HepG2 (cell line): ENCODE results near the gene POLH. TPM values are rescaled to one million over a fixed set of nuclear protein-coding genes. Genes with fewer than 3 reads are reported as not detected.

Experiments used
- CREM ChIP-seq, 2 experiments: sonication (generic) in 1 of 2; formaldehyde crosslinking in 1 of 2; IDR thresholded peaks; 2 replicates each; pipeline versions ENCODE4 v1.4.0 to v1.6.1; 2016 to 2020; ENCODE audit warnings: antibody characterized with exemption in 1 of 2, mild to moderate bottlenecking in 1 of 2, missing genetic modification reagents in 1 of 2
- HOXA5 ChIP-seq: sonication (generic); formaldehyde crosslinking; IDR thresholded peaks from 2 replicates; pipeline ENCODE4 v1.4.0; 2020; ENCODE audit warnings: missing genetic modification reagents
- HOXA7 ChIP-seq: sonication (generic); formaldehyde crosslinking; IDR thresholded peaks from 2 replicates; pipeline ENCODE4 v1.8.1; 2022; ENCODE audit warnings: mild to moderate bottlenecking, missing genetic modification reagents, moderate library complexity
- HOXA9 ChIP-seq: sonication (generic); formaldehyde crosslinking; IDR thresholded peaks from 2 replicates; pipeline ENCODE4 v1.8.1; 2022; ENCODE audit warnings: missing genetic modification reagents, mild to moderate bottlenecking, moderate library complexity, borderline replicate concordance
- IKZF4 ChIP-seq: sonication (generic); formaldehyde crosslinking; IDR thresholded peaks from 2 replicates; pipeline ENCODE4 v1.5.1; 2020; ENCODE audit warnings: borderline replicate concordance, mild to moderate bottlenecking, low read depth, missing genetic modification reagents; ENCODE audit errors: not compliant biosample characterization
- SMAD3 ChIP-seq: sonication (generic); formaldehyde crosslinking; IDR thresholded peaks from 2 replicates; pipeline ENCODE4 v1.4.0; 2020; ENCODE audit warnings: missing genetic modification reagents
- TBX2 ChIP-seq: sonication (generic); formaldehyde crosslinking; IDR thresholded peaks from 2 replicates; pipeline ENCODE4 v1.5.0; 2020; ENCODE audit warnings: missing genetic modification reagents, mild to moderate bottlenecking, borderline replicate concordance
- ZFP41 ChIP-seq: sonication (generic); formaldehyde crosslinking; IDR thresholded peaks from 2 replicates; pipeline ENCODE4 v1.4.0; 2020; ENCODE audit warnings: mild to moderate bottlenecking, missing genetic modification reagents, borderline replicate concordance
- ZNF598 ChIP-seq: sonication (generic); formaldehyde crosslinking; IDR thresholded peaks from 2 replicates; pipeline ENCODE4 v1.5.1; 2020; ENCODE audit warnings: mild to moderate bottlenecking, missing genetic modification reagents, borderline replicate concordance
- ZNF615 ChIP-seq: sonication (generic); formaldehyde crosslinking; IDR thresholded peaks from 2 replicates; pipeline ENCODE4 v1.5.0; 2020; ENCODE audit warnings: mild to moderate bottlenecking, missing genetic modification reagents, borderline replicate concordance
- polyA plus RNA-seq, 8 experiments: library from polyadenylated mRNA; depleted of rRNA in 3 of 8; stranded (reverse) in 7 of 8; unstranded in 1 of 8; fragments of >200 nt; fragmentation: Illumina TruSeq in 4 of 8; extraction: Trizol in 4 of 8; gene quantifications; 2 replicates each; pipeline versions ENCODE4 v1.2.1 to v1.2.3, GENCODE V29; 2011 to 2016; ENCODE audit warnings: low read depth in 4 of 8, missing spikeins in 1 of 8, mixed read lengths in 1 of 8; ENCODE audit not compliant: insufficient read depth in 1 of 8
- total RNA-seq, 5 experiments: library from RNA; depleted of rRNA; stranded (reverse); fragments of >200 nt; fragmentation: Illumina TruSeq; extraction: Trizol; gene quantifications; 2 replicates each; pipeline ENCODE4 v1.2.3, GENCODE V29; 2016; ENCODE audit warnings: low read depth in 1 of 5
- TF ChIP-seq, protein P1 (sequence below): sonication (generic); formaldehyde crosslinking; IDR thresholded peaks from 2 replicates; pipeline ENCODE4 v1.5.0; 2020; ENCODE audit warnings: mild to moderate bottlenecking, missing genetic modification reagents, borderline replicate concordance
- TF ChIP-seq, protein P2 (sequence below): sonication (generic); formaldehyde crosslinking; IDR thresholded peaks from 2 replicates; pipeline ENCODE4 v1.4.0; 2020; ENCODE audit warnings: low read depth, missing genetic modification reagents
- TF ChIP-seq, protein P3 (sequence below): sonication (generic); formaldehyde crosslinking; IDR thresholded peaks from 2 replicates; pipeline ENCODE4 v1.9.0; 2021; ENCODE audit warnings: missing genetic modification reagents, borderline replicate concordance

The POLH gene
- total and polyA plus RNA-seq, 2 of the 13 experiments (the other 11 are each of a cell fraction or from before 2014, with no cell fraction given): 11.6 to 25.0 TPM

GRCh38 chr6:43575105-43575771 lies 747 bp upstream of the POLH start (continued):
- TF ChIP-seq, protein P1, sequence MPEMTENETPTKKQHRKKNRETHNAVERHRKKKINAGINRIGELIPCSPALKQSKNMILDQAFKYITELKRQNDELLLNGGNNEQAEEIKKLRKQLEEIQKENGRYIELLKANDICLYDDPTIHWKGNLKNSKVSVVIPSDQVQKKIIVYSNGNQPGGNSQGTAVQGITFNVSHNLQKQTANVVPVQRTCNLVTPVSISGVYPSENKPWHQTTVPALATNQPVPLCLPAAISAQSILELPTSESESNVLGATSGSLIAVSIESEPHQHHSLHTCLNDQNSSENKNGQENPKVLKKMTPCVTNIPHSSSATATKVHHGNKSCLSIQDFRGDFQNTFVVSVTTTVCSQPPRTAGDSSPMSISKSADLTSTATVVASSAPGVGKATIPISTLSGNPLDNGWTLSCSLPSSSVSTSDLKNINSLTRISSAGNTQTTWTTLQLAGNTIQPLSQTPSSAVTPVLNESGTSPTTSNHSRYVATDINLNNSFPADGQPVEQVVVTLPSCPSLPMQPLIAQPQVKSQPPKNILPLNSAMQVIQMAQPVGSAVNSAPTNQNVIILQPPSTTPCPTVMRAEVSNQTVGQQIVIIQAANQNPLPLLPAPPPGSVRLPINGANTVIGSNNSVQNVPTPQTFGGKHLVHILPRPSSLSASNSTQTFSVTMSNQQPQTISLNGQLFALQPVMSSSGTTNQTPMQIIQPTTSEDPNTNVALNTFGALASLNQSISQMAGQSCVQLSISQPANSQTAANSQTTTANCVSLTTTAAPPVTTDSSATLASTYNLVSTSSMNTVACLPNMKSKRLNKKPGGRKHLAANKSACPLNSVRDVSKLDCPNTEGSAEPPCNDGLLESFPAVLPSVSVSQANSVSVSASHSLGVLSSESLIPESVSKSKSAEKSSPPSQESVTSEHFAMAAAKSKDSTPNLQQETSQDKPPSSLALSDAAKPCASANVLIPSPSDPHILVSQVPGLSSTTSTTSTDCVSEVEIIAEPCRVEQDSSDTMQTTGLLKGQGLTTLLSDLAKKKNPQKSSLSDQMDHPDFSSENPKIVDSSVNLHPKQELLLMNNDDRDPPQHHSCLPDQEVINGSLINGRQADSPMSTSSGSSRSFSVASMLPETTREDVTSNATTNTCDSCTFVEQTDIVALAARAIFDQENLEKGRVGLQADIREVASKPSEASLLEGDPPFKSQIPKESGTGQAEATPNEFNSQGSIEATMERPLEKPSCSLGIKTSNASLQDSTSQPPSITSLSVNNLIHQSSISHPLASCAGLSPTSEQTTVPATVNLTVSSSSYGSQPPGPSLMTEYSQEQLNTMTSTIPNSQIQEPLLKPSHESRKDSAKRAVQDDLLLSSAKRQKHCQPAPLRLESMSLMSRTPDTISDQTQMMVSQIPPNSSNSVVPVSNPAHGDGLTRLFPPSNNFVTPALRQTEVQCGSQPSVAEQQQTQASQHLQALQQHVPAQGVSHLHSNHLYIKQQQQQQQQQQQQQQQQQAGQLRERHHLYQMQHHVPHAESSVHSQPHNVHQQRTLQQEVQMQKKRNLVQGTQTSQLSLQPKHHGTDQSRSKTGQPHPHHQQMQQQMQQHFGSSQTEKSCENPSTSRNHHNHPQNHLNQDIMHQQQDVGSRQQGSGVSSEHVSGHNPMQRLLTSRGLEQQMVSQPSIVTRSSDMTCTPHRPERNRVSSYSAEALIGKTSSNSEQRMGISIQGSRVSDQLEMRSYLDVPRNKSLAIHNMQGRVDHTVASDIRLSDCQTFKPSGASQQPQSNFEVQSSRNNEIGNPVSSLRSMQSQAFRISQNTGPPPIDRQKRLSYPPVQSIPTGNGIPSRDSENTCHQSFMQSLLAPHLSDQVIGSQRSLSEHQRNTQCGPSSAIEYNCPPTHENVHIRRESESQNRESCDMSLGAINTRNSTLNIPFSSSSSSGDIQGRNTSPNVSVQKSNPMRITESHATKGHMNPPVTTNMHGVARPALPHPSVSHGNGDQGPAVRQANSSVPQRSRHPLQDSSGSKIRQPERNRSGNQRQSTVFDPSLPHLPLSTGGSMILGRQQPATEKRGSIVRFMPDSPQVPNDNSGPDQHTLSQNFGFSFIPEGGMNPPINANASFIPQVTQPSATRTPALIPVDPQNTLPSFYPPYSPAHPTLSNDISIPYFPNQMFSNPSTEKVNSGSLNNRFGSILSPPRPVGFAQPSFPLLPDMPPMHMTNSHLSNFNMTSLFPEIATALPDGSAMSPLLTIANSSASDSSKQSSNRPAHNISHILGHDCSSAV (CRISPR knock-in tag): peak; percentile 89
- TF ChIP-seq ZNF598 (CRISPR knock-in tag) (no peak), HOXA9 (no peak), HOXA5 (CRISPR knock-in tag) (0 out of 2 replicates have a peak, but pooled peaks have one; percentile 21), ZNF615 (no peak), CREM (IDR thresholded peaks at IDR 0.05) (no peak), CREM (CRISPR knock-in tag; IDR thresholded peaks at IDR 0.05) (no peak), ZFP41 (CRISPR knock-in tag) (no peak), TBX2 (CRISPR knock-in tag) (no peak), IKZF4 (CRISPR knock-in tag) (no peak), SMAD3 (CRISPR knock-in tag) (0 out of 2 replicates have a peak, but pooled peaks have one; percentile 18), HOXA7 (CRISPR knock-in tag) (no peak)
- TF ChIP-seq, protein P2, sequence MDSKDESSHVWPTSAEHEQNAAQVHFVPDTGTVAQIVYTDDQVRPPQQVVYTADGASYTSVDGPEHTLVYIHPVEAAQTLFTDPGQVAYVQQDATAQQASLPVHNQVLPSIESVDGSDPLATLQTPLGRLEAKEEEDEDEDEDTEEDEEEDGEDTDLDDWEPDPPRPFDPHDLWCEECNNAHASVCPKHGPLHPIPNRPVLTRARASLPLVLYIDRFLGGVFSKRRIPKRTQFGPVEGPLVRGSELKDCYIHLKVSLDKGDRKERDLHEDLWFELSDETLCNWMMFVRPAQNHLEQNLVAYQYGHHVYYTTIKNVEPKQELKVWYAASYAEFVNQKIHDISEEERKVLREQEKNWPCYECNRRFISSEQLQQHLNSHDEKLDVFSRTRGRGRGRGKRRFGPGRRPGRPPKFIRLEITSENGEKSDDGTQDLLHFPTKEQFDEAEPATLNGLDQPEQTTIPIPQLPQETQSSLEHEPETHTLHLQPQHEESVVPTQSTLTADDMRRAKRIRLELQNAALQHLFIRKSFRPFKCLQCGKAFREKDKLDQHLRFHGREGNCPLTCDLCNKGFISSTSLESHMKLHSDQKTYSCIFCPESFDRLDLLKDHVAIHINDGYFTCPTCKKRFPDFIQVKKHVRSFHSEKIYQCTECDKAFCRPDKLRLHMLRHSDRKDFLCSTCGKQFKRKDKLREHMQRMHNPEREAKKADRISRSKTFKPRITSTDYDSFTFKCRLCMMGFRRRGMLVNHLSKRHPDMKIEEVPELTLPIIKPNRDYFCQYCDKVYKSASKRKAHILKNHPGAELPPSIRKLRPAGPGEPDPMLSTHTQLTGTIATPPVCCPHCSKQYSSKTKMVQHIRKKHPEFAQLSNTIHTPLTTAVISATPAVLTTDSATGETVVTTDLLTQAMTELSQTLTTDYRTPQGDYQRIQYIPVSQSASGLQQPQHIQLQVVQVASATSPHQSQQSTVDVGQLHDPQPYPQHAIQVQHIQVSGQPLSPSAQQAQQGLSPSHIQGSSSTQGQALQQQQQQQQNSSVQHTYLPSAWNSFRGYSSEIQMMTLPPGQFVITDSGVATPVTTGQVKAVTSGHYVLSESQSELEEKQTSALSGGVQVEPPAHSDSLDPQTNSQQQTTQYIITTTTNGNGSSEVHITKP (CRISPR knock-in tag): no peak
- TF ChIP-seq, protein P3, sequence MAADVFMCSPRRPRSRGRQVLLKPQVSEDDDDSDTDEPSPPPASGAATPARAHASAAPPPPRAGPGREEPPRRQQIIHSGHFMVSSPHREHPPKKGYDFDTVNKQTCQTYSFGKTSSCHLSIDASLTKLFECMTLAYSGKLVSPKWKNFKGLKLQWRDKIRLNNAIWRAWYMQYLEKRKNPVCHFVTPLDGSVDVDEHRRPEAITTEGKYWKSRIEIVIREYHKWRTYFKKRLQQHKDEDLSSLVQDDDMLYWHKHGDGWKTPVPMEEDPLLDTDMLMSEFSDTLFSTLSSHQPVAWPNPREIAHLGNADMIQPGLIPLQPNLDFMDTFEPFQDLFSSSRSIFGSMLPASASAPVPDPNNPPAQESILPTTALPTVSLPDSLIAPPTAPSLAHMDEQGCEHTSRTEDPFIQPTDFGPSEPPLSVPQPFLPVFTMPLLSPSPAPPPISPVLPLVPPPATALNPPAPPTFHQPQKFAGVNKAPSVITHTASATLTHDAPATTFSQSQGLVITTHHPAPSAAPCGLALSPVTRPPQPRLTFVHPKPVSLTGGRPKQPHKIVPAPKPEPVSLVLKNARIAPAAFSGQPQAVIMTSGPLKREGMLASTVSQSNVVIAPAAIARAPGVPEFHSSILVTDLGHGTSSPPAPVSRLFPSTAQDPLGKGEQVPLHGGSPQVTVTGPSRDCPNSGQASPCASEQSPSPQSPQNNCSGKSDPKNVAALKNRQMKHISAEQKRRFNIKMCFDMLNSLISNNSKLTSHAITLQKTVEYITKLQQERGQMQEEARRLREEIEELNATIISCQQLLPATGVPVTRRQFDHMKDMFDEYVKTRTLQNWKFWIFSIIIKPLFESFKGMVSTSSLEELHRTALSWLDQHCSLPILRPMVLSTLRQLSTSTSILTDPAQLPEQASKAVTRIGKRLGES (CRISPR knock-in tag): no peak
